GM18520 (cell line): ENCODE measurements around the gene HOXA11.

Source experiments
- ATAC-seq: cut with Tn5 transposase; IDR thresholded peaks from one replicate; pipeline ENCODE4 v1.9.1; 2021; ENCODE audit not compliant: unreplicated experiment

Gene HOXA11

GRCh38 chr7:27194002-27194352, 8.9 kb upstream of the HOXA11 start:
- ATAC-seq = no peak

- no peak for ATAC-seq
These were observed 8.4 kb upstream of the HOXA11 start for GRCh38 chr7:27193335-27194001.

DNA sequence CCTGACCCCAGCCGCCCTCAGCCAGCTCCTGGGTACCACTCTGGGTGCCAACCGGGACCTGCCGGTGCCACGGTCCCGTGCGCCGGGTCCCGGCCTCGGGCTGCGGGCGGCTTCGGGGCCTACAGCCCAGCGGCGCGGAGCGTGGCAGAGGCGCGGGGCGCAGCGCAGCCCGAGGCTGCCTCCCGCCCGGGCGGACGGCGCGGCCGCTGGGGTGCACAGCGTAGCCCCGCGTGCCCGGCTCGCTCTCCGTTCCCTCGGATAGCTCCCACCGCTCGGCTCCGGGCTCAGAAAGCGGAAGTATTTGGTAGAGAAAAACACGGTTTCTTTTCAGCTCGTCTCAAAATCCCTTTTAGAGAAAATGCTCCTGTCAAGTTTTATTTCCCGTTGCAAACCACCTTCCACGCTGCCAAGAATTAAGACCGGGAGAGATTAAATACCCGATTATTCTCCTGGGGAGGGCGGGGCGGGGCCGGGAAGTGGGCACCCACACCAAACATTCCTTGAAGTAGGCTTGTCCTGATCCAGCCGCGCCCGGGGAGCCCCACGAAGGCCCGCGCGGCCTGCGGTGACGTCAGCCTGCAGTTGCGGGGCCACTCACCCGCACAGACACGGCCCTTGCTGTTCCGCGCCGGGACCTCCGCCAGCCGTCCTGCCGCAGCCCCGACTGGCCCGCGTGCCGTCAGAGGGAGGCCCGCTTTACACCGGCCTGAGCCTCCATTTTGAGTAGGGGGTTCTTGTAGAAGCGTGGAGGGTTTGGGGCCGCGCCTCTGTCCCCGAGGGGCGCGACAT, 7.7 kb upstream of the HOXA11 start:
- no peak for ATAC-seq

- ATAC-seq = no peak
These were observed 7.0 kb upstream of the HOXA11 start for GRCh38 chr7:27191833-27192545.

GRCh38 chr7:27191161-27191731, 6.2 kb upstream of the HOXA11 start:
- no peak for ATAC-seq

DNA sequence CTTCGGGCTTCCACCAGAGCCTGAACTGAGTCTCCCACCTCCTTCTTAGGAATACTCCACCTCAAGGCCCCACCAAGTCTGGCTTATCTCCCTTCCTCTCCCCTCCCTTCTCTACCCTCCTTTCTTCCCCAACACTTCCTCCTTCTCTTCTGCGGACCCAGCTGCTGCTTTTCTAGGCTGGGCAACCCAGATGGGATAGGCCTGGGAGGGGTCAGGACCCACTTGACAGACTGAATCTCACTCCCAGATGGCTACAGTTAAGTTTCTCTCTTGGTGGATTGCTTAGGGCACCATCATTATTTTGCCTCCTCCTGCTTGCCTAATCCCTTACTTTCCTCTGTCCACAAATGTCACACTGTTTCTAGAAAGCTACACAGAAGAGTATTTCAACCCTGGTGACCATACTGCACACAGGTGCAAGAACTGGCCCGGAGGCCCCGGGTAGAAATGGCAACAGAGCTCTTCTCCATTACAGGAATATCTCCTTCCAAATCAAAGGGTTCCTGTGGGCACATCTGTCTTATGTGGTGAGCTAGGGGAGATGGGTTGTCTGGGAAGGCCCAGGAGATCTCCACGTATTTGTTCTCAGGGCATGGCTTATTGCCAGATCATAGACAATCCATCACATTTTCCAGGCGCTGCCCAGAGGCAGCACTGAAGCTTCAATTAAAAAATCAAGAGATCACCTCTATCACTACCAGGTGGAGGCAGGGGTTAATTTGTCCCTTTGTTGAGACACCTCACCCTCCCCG, 5.1 kb upstream of the HOXA11 start:
- no peak for ATAC-seq

DNA sequence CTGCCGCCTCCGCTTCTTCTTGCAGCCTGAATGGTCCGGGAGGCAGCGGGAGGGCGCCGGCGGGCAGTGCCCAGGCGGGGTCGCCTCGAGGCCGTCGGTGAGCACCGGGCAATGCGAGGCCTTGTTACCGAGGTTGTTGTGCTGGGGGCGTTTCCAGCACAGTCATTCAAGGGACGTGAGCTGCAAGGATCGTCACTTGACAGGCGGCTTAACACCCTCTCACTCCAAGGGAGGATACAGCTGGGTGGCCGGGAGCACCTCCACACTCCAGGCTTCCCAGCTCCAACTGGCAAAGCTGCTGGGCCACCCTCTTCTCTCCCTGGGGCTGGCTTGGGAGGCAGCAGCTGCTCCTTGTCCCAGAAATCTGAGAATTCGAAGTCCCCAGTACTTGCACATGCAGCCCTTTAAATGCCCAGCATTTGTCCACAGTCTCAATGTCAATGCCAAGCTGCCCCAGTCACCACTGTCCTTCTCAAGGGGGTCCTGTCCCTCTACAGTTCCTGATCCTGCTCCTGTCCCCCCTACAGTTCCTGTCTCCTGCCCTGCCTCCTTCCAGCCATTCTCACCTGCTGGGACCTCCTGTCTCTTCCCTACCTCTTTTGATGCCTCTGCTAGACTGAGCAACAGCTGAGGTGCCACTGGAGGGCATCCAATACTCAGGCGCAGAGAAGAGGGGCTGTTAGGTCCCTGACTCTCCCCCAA, 4.4 kb upstream of the HOXA11 start:
- ATAC-seq = no peak

- ATAC-seq = no peak
These were observed 3.6 kb upstream of the HOXA11 start for GRCh38 chr7:27188386-27189294.

DNA sequence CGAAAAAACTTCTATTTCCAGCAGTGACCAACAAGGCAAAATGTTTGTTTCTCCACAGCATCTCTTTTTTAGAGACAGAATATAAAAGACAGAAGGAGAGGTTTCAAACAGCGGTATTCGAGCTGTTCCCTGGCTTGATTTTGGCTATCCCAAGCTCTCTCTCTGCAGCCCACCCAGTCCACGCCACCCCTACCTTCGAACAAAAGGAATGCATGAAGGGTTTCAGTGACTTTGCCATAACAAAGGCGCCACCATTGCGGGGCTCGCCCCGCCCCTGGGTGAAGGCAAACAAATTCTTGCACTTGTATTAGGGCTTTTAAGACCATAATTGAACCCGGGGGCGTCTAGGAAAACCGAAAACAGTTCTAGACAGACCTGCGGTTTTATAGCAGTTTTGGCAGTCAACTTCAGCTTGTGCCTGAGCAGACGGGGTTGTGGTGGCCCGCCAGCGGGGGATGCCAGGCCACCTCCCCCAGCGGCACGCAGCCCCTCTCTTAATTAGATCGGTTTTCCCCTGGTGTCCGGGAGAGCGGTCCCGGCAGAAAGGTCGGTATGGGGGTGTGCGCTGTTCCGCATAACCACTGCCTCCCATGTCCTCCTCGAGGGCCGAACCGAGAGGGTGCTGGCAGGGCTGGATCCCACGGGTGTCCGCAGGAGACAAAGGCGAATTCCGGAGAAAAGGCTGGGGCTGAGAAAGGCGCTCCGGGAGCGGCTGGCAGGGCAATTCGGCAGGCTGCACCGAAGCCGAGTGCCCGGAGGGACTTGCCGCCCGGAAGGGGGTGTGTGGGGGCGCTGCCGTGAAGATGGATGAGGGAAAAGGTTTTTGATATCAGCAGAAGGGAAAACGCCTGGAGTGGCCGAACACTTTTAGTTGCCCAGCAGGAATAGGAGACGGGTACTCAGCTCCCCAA, 2.7 kb upstream of the HOXA11 start:
- ATAC-seq = no peak

GRCh38 chr7:27186668-27187474, 1.8 kb upstream of the HOXA11 start:
- no peak for ATAC-seq

- no peak for ATAC-seq
These were observed 1.0 kb upstream of the HOXA11 start for GRCh38 chr7:27185854-27186667.

DNA sequence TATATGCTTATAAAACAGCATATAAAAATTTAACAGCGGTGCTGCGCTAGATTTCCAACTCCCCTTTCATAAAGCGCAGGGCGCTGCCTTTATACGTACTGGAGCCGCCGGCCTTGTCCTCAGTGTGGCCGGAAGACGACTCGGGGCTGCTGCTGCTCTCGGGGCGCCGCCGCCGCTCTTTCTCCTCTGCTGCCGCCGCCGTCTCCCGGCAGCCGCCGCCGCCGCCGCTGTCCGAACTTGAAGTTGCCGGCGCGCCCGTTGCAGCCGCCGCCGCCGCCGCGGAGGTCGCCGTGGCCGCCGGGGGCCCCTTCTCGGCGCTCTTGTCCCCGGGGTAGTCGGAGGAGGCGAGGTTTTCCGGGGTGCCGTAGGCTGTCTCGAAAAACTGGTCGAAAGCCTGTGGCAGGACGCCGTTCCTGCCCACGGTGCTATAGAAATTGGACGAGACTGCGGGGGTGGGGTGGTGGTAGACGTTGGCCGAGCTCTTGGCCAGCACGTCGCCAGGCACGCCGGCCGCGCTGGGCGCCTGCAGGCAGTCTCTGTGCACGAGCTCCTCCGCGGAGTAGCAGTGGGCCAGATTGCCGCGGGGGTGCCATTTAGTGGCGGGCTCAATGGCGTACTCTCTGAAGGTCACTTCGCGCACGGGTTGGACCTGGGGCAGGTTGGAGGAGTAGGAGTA, 557 bp downstream of the HOXA11 start:
- no peak for ATAC-seq

DNA sequence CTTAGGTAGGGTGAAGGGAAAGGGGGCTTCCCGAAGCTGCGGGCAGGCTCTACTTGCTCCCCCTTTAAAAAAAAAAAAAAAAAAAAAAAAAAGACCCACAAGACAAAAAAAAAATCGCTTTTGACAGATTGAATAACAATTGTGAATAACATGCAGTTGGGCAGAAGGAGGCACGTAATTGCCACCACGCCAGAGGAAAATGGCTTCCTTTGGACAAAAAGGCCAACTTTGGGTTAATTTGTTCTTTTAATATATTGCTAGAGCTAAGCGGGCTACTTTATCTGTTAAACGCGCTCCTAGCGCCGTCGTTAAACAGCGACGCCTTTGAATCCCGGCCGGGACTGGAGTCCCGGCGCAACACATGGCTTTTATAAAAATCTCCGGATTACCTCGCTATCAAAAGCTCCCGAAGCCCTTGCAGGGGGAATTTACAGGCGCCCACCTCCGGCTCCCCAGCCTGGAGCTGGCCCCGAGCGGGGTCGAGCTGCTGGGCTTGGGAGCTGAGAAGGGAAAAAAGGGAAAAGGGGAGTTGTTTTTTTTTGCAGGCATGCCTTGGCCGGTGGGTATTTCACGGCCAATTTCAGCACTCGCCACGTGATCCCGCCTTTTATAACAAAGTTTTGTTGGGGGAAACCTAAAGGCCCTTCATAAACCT, 1.2 kb downstream of the HOXA11 start:
- no peak for ATAC-seq

GRCh38 chr7:27182861-27183681, 2.0 kb downstream of the HOXA11 start:
- ATAC-seq = no peak
